GM21825 (cell line): ENCODE results near the gene VSX1.

Source experiments
- ATAC-seq: cut with Tn5 transposase; IDR thresholded peaks from one replicate; pipeline ENCODE4 v1.9.1; 2021; ENCODE audit warnings: mild to moderate bottlenecking, moderate library complexity; ENCODE audit not compliant: unreplicated experiment

The VSX1 gene

GRCh38 chr20:25054096-25054820 lies 27.7 kb downstream of the VSX1 start:
- ATAC-seq = no peak

- no peak for ATAC-seq
These were observed 28.5 kb downstream of the VSX1 start for GRCh38 chr20:25053255-25054031.

GRCh38 chr20:25052255-25053194 lies 29.4 kb downstream of the VSX1 start:
- no peak for ATAC-seq

GRCh38 chr20:25051386-25052155 lies 30.4 kb downstream of the VSX1 start:
- no peak for ATAC-seq

- ATAC-seq = no peak
These were observed 31.2 kb downstream of the VSX1 start for GRCh38 chr20:25050501-25051350.

GRCh38 chr20:25050082-25050481 lies 31.9 kb downstream of the VSX1 start:
- no peak for ATAC-seq

GRCh38 chr20:25049261-25050060 lies 32.5 kb downstream of the VSX1 start:
- ATAC-seq = no peak

GRCh38 chr20:25048519-25048952 lies 33.4 kb downstream of the VSX1 start:
- no peak for ATAC-seq

- ATAC-seq = no peak
These were observed 34.2 kb downstream of the VSX1 start for GRCh38 chr20:25047766-25048165.

GRCh38 chr20:25046736-25047666 lies 34.9 kb downstream of the VSX1 start:
- ATAC-seq = no peak

- ATAC-seq = no peak
These were observed 35.7 kb downstream of the VSX1 start for GRCh38 chr20:25046181-25046641.

GRCh38 chr20:25045343-25045712 lies 36.6 kb downstream of the VSX1 start:
- ATAC-seq = no peak

- no peak for ATAC-seq
These were observed 37.1 kb downstream of the VSX1 start for GRCh38 chr20:25044660-25045342.

- no peak for ATAC-seq
These were observed 37.7 kb downstream of the VSX1 start for GRCh38 chr20:25044261-25044560.

- no peak for ATAC-seq
These were observed 38.3 kb downstream of the VSX1 start for GRCh38 chr20:25043499-25044260.
